ENCODE results near the gene TMTC1.

The TMTC1 gene

DNA sequence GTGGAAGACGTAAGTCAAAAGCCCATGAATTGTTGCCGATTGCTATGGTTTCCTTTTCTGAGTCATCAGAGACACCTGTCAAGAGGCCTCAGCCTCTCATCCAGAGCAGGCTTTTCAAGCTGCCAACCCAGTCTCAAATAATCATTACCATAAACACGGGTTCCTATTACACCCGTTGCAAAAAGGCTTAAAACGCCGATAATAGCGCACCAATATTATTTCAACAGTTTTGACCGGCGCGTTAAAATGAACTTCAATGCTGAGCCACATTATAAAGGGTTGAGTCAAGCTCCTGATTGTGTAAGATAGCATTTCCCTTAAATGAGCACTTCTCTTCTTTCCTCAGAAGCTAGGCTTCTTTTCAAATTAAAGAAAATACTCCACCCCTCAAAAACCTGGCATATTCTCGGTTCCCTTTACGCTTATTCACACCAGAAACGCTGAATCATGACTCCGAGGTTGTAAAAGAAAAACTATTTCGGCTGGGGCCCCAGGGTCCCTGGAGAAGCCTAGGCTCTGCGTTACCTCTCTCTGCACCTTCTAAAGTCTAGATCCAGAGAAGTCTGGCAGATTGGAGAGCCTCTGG is 1.4 kb downstream of the TMTC1 start:
- H2BK120ac ChIP-seq (ENCODE audit: low read depth, low read length), result no peak overlapping the region
- H3K79me1 ChIP-seq (replicated peaks; ENCODE audit: low read length, poor library complexity, severe bottlenecking), result no peaks in the 10 kb centered on the region
- H2BK12ac ChIP-seq (ENCODE audit: low read length in 2 of 2), result no peak overlapping the region
- no peaks in the 10 kb centered on the region for H3K36me3 ChIP-seq (ENCODE audit: control insufficient read depth in 1 of 2, insufficient read depth in 2 of 2, low read depth in 1 of 2, low read length in 2 of 2)
- WGBS, result under 1% methylated on average over 15 of the region's 16 CpGs
- no peak overlapping the region for H2AK5ac ChIP-seq (ENCODE audit: low read length, severe bottlenecking)
- H2AFZ ChIP-seq (ENCODE audit: low read depth, low read length), result peak overlapping the region; percentile 23
- no peak overlapping the region for H3K14ac ChIP-seq (ENCODE audit: low read length in 2 of 2)
- DNase-seq, result peak; percentile 67
- peaks cover 10% of the 10 kb centered on the region for H3K4me1 ChIP-seq (ENCODE audit: control insufficient read depth, insufficient read depth, low read depth, low read length)
- H3K23ac ChIP-seq (ENCODE audit: low read length in 2 of 2), result no peak overlapping the region
- H3K4me3 ChIP-seq (ENCODE audit: insufficient read depth in 1 of 2, low read depth in 1 of 2, low read length in 2 of 2), result peak overlapping the region; percentile 71 to 93
- no peak overlapping the region for H2BK15ac ChIP-seq (ENCODE audit: low read depth, poor library complexity, severe bottlenecking)
- peak overlapping the region in 1 of 2 experiments; percentile 49 for H3K4ac ChIP-seq (ENCODE audit: low read depth in 1 of 2, low read length in 2 of 2)
- peak overlapping the region; percentile 95 for H3K9ac ChIP-seq (ENCODE audit: low read length)
- no peak overlapping the region for H4K91ac ChIP-seq (ENCODE audit: low read length)
- no peak overlapping the region for H2BK5ac ChIP-seq (ENCODE audit: low read depth, low read length, poor library complexity, severe bottlenecking)
- H3K27me3 ChIP-seq (ENCODE audit: control insufficient read depth in 1 of 2, insufficient read depth in 1 of 2, low read length in 2 of 2), result peaks cover 0 to 7% of the 10 kb centered on the region in 2 experiments
- H4K8ac ChIP-seq (ENCODE audit: low read length), result no peak overlapping the region
- peak overlapping the region; percentile 15 for H3K27ac ChIP-seq (ENCODE audit: low read length, poor library complexity, severe bottlenecking)
- H3K4me2 ChIP-seq (ENCODE audit: low read length, poor library complexity, severe bottlenecking), result peak overlapping the region; percentile 96
- no peaks in the 10 kb centered on the region for H3K9me3 ChIP-seq (ENCODE audit: control insufficient read depth, low read length)
- H3K18ac ChIP-seq (ENCODE audit: low read depth in 1 of 2, low read length in 2 of 2), result no peak overlapping the region

- peak; percentile 14 for DNase-seq
- Histone ChIP-seq H3K4ac (ENCODE audit: low read depth in 1 of 2, low read length in 2 of 2) (no peak overlapping the region), H2BK5ac (ENCODE audit: low read depth, low read length, poor library complexity, severe bottlenecking) (no peak overlapping the region), H3K23ac (ENCODE audit: low read length in 2 of 2) (no peak overlapping the region), H3K4me1 (ENCODE audit: control insufficient read depth, insufficient read depth, low read depth, low read length) (peaks cover 10% of the 10 kb centered on the region), H2AFZ (ENCODE audit: low read depth, low read length) (no peak overlapping the region), H3K14ac (ENCODE audit: low read length in 2 of 2) (no peak overlapping the region), H2BK15ac (ENCODE audit: low read depth, poor library complexity, severe bottlenecking) (no peak overlapping the region), H2BK120ac (ENCODE audit: low read depth, low read length) (no peak overlapping the region), H3K27ac (ENCODE audit: low read length, poor library complexity, severe bottlenecking) (no peak overlapping the region), H3K9me3 (ENCODE audit: control insufficient read depth, low read length) (no peaks in the 10 kb centered on the region), H4K91ac (ENCODE audit: low read length) (no peak overlapping the region), H3K18ac (ENCODE audit: low read depth in 1 of 2, low read length in 2 of 2) (no peak overlapping the region), H3K4me2 (ENCODE audit: low read length, poor library complexity, severe bottlenecking) (no peak overlapping the region), H3K4me3 (ENCODE audit: insufficient read depth in 1 of 2, low read depth in 1 of 2, low read length in 2 of 2) (peak overlapping the region in 1 of 2 experiments; percentile 93), H3K9ac (ENCODE audit: low read length) (peak overlapping the region; percentile 95), H2BK12ac (ENCODE audit: low read length in 2 of 2) (no peak overlapping the region), H2AK5ac (ENCODE audit: low read length, severe bottlenecking) (no peak overlapping the region), H4K8ac (ENCODE audit: low read length) (no peak overlapping the region), H3K27me3 (ENCODE audit: control insufficient read depth in 1 of 2, insufficient read depth in 1 of 2, low read length in 2 of 2) (peaks cover 0 to 7% of the 10 kb centered on the region in 2 experiments), H3K36me3 (ENCODE audit: control insufficient read depth in 1 of 2, insufficient read depth in 2 of 2, low read depth in 1 of 2, low read length in 2 of 2) (no peaks in the 10 kb centered on the region), H3K79me1 (replicated peaks; ENCODE audit: low read length, poor library complexity, severe bottlenecking) (no peaks in the 10 kb centered on the region)
- 90% methylated on average over 2 of the region's 2 CpGs for WGBS
Observed at GRCh38 chr12:29781705-29782266, 2.0 kb downstream of the TMTC1 start.

GRCh38 chr12:29781188-29781587 is 2.6 kb downstream of the TMTC1 start:
- Histone ChIP-seq H2BK120ac (ENCODE audit: low read depth, low read length) (no peak overlapping the region), H3K4me3 (ENCODE audit: insufficient read depth in 1 of 2, low read depth in 1 of 2, low read length in 2 of 2) (peak overlapping the region in 1 of 2 experiments; percentile 93)

GRCh38 chr12:29780084-29780483 is 3.7 kb downstream of the TMTC1 start:
- H4K91ac ChIP-seq (ENCODE audit: low read length), result no peak overlapping the region
- H3K9me3 ChIP-seq (ENCODE audit: control insufficient read depth, low read length), result no peaks in the 10 kb centered on the region
- no peak overlapping the region for H2AFZ ChIP-seq (ENCODE audit: low read depth, low read length)
- no peak overlapping the region for H3K4ac ChIP-seq (ENCODE audit: low read depth in 1 of 2, low read length in 2 of 2)
- H3K14ac ChIP-seq (ENCODE audit: low read length in 2 of 2), result no peak overlapping the region
- no peak overlapping the region for H3K27ac ChIP-seq (ENCODE audit: low read length, poor library complexity, severe bottlenecking)
- H3K27me3 ChIP-seq (ENCODE audit: control insufficient read depth in 1 of 2, insufficient read depth in 1 of 2, low read length in 2 of 2), result peaks cover 0 to 7% of the 10 kb centered on the region in 2 experiments
- H3K79me1 ChIP-seq (replicated peaks; ENCODE audit: low read length, poor library complexity, severe bottlenecking), result no peaks in the 10 kb centered on the region
- H3K18ac ChIP-seq (ENCODE audit: low read depth in 1 of 2, low read length in 2 of 2), result no peak overlapping the region
- H3K4me3 ChIP-seq (ENCODE audit: insufficient read depth in 1 of 2, low read depth in 1 of 2, low read length in 2 of 2), result no peak overlapping the region
- no peak overlapping the region for H2BK12ac ChIP-seq (ENCODE audit: low read length in 2 of 2)
- no peak overlapping the region for H2BK120ac ChIP-seq (ENCODE audit: low read depth, low read length)
- no peak overlapping the region for H2AK5ac ChIP-seq (ENCODE audit: low read length, severe bottlenecking)
- H4K8ac ChIP-seq (ENCODE audit: low read length), result no peak overlapping the region
- H3K9ac ChIP-seq (ENCODE audit: low read length), result no peak overlapping the region
- H3K4me1 ChIP-seq (ENCODE audit: control insufficient read depth, insufficient read depth, low read depth, low read length), result peaks cover 10% of the 10 kb centered on the region
- no peak overlapping the region for H2BK15ac ChIP-seq (ENCODE audit: low read depth, poor library complexity, severe bottlenecking)
- no peak overlapping the region for H3K23ac ChIP-seq (ENCODE audit: low read length in 2 of 2)
- no peak for DNase-seq
- H3K4me2 ChIP-seq (ENCODE audit: low read length, poor library complexity, severe bottlenecking), result no peak overlapping the region
- no peak overlapping the region for H2BK5ac ChIP-seq (ENCODE audit: low read depth, low read length, poor library complexity, severe bottlenecking)
- H3K36me3 ChIP-seq (ENCODE audit: control insufficient read depth in 1 of 2, insufficient read depth in 2 of 2, low read depth in 1 of 2, low read length in 2 of 2), result no peaks in the 10 kb centered on the region

More at GRCh38 chr12:29781188-29781587, 2.6 kb downstream of the TMTC1 start:
- Histone ChIP-seq H3K27ac (ENCODE audit: low read length, poor library complexity, severe bottlenecking) (no peak overlapping the region), H3K79me1 (replicated peaks; ENCODE audit: low read length, poor library complexity, severe bottlenecking) (no peaks in the 10 kb centered on the region), H3K14ac (ENCODE audit: low read length in 2 of 2) (no peak overlapping the region), H2BK12ac (ENCODE audit: low read length in 2 of 2) (no peak overlapping the region), H2AK5ac (ENCODE audit: low read length, severe bottlenecking) (no peak overlapping the region), H4K8ac (ENCODE audit: low read length) (no peak overlapping the region), H3K4me1 (ENCODE audit: control insufficient read depth, insufficient read depth, low read depth, low read length) (peaks cover 10% of the 10 kb centered on the region), H3K4me2 (ENCODE audit: low read length, poor library complexity, severe bottlenecking) (no peak overlapping the region), H3K9me3 (ENCODE audit: control insufficient read depth, low read length) (no peaks in the 10 kb centered on the region), H2AFZ (ENCODE audit: low read depth, low read length) (no peak overlapping the region), H3K4ac (ENCODE audit: low read depth in 1 of 2, low read length in 2 of 2) (no peak overlapping the region), H4K91ac (ENCODE audit: low read length) (no peak overlapping the region), H2BK15ac (ENCODE audit: low read depth, poor library complexity, severe bottlenecking) (no peak overlapping the region), H3K23ac (ENCODE audit: low read length in 2 of 2) (no peak overlapping the region), H3K18ac (ENCODE audit: low read depth in 1 of 2, low read length in 2 of 2) (no peak overlapping the region), H3K27me3 (ENCODE audit: control insufficient read depth in 1 of 2, insufficient read depth in 1 of 2, low read length in 2 of 2) (peaks cover 0 to 7% of the 10 kb centered on the region in 2 experiments), H3K36me3 (ENCODE audit: control insufficient read depth in 1 of 2, insufficient read depth in 2 of 2, low read depth in 1 of 2, low read length in 2 of 2) (no peaks in the 10 kb centered on the region), H2BK5ac (ENCODE audit: low read depth, low read length, poor library complexity, severe bottlenecking) (no peak overlapping the region), H3K9ac (ENCODE audit: low read length) (peak overlapping the region; percentile 95)
- DNase-seq, result peak; percentile 7

Data from mesenchymal stem cell (in vitro differentiated cells and primary cell).